ENCODE measurements around the gene PDZD4. TPM values are rescaled to one million over a fixed set of nuclear protein-coding genes. Genes with fewer than 3 reads are reported as not detected.

The PDZD4 gene
- polyA plus RNA-seq, 1 of the 3 experiments (the other 2 are of a cell fraction): 1.9 TPM

DNA sequence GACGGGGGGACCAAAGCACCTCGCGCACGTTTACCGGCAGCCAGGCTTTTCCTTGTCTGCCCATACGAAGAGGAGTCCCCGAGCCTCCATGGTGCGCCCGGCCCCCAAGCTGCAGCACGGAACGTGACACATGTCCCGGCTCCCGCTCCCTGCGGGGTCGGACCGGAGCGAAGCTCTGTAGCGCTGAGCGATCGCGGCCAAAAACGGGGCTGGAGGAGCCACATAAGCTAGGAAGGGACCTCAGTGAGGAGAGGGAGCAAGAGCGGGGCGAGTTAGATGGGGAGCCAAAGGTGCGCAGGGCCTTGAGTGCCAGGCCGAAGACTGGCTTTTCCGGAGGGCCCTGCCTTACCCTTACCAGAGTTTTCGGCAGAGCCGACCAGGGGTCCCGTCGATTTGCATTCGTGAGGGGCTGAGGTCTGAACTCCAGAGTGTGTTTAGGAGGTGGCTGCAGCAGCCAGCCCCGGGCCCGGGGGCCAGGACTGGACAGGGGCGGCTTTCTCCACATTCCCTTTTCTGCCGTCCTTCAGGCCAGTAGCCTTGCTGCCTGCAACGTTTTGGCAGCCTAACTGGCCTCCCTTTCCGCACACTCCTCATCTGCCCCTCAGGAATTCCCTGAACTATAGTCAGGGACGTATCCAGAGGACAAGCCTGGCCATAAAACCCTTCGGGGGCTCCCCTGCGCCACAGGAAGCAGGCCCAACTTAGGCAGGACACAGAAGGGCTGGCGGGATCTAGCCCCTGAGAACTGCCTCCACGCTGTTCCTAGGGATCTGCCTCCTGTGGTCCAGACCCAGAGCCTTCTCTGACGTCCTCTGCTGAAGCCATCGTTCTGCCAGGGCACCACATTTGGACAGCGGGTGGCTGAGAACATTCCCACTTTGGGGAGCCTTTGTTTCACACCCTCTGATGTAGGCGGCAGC lies 35.2 kb downstream of the PDZD4 start:
- TF ChIP-seq, protein P1, sequence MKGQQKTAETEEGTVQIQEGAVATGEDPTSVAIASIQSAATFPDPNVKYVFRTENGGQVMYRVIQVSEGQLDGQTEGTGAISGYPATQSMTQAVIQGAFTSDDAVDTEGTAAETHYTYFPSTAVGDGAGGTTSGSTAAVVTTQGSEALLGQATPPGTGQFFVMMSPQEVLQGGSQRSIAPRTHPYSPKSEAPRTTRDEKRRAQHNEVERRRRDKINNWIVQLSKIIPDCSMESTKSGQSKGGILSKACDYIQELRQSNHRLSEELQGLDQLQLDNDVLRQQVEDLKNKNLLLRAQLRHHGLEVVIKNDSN (IDR thresholded peaks at IDR 0.05; ENCODE audit: borderline replicate concordance, low read depth): no peak
- TF ChIP-seq FOXJ3 (CRISPR knock-in tag; IDR thresholded peaks at IDR 0.05) (no peak), TCF12 (IDR thresholded peaks at IDR 0.05) (no peak), NRF1 (IDR thresholded peaks at IDR 0.05; ENCODE audit: low read depth, low read length) (no peak), NFIC (IDR thresholded peaks at IDR 0.05; ENCODE audit: borderline replicate concordance) (no peak), TEAD4 (IDR thresholded peaks at IDR 0.05; ENCODE audit: borderline replicate concordance, insufficient read depth) (no peak), EP300 (IDR thresholded peaks at IDR 0.05; ENCODE audit: borderline replicate concordance in 1 of 2, low read depth in 1 of 2, low read length in 1 of 2) (no peak), RCOR1 (IDR thresholded peaks at IDR 0.05; ENCODE audit: low read length) (no peak), RXRA (IDR thresholded peaks at IDR 0.05; ENCODE audit: borderline replicate concordance, low read depth) (no peak)
- TF ChIP-seq, protein P2, sequence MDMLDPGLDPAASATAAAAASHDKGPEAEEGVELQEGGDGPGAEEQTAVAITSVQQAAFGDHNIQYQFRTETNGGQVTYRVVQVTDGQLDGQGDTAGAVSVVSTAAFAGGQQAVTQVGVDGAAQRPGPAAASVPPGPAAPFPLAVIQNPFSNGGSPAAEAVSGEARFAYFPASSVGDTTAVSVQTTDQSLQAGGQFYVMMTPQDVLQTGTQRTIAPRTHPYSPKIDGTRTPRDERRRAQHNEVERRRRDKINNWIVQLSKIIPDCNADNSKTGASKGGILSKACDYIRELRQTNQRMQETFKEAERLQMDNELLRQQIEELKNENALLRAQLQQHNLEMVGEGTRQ (IDR thresholded peaks at IDR 0.05; ENCODE audit: borderline replicate concordance, low read depth, low read length): no peak
- ChIA-PET POLR2A (interaction anchor here (1.0 to 2.1 kb wide), 5 partner anchors 24 to 176 kb away, joined by 3 to 14 read pairs (median 6); no protein-coding TSS in a partner anchor), CTCF (interaction anchor here (1.0 kb wide), 1 partner anchor 116 kb away, joined by 3 read pairs; no protein-coding TSS in a partner anchor)
- peak overlapping the region; percentile 58 to 67; a peak in 3 of 4 replicates for H3K27ac ChIP-seq (ENCODE audit: low read depth in 2 of 2, low read length in 1 of 2)
- H3K36me3 ChIP-seq (replicated peaks in 1 of 2; ENCODE audit: control insufficient read depth in 1 of 2, insufficient read depth in 2 of 2, low read length in 1 of 2): peaks cover 0 to 5% of the 10 kb centered on the region in 2 experiments
- no peaks in the 10 kb centered on the region for H3F3A ChIP-seq (replicated peaks; ENCODE audit: insufficient read depth)
- H3K4me1 ChIP-seq (ENCODE audit: control insufficient read depth in 1 of 2, insufficient read depth in 2 of 2, low read depth in 1 of 2, low read length in 1 of 2): peaks cover 5 to 27% of the 10 kb centered on the region in 2 experiments; a peak in 1 of 4 replicates
- H3K27me3 ChIP-seq (ENCODE audit: insufficient read depth): peaks cover 14% of the 10 kb centered on the region; the same call in 1 of the 2 replicates
- 0 out of 2 replicates have a peak, but pooled peaks cover 12% of the 10 kb centered on the region for H4K20me1 ChIP-seq (ENCODE audit: insufficient read depth)
- no peaks in the 10 kb centered on the region for H3K9me3 ChIP-seq
- H3K4me2 ChIP-seq: peak overlapping the region; percentile 82
- 13% methylated on average over 13 of the region's 47 CpGs for WGBS (ENCODE audit: low lambda C conversion rate)
- H2AFZ ChIP-seq (ENCODE audit: low read depth): 0 out of 2 replicates have a peak overlapping the region, but pooled peaks have one; percentile 35
- H3K79me2 ChIP-seq (ENCODE audit: insufficient read depth): peaks cover 51% of the 10 kb centered on the region
- no peaks in the 10 kb centered on the region for H3K9me2 ChIP-seq
- H3K9ac ChIP-seq: peak overlapping the region; percentile 73
- peak overlapping the region; percentile 67 to 76 for H3K4me3 ChIP-seq (ENCODE audit: low read depth in 2 of 2, low read length in 1 of 2)
- DNase-seq: no peak

DNA sequence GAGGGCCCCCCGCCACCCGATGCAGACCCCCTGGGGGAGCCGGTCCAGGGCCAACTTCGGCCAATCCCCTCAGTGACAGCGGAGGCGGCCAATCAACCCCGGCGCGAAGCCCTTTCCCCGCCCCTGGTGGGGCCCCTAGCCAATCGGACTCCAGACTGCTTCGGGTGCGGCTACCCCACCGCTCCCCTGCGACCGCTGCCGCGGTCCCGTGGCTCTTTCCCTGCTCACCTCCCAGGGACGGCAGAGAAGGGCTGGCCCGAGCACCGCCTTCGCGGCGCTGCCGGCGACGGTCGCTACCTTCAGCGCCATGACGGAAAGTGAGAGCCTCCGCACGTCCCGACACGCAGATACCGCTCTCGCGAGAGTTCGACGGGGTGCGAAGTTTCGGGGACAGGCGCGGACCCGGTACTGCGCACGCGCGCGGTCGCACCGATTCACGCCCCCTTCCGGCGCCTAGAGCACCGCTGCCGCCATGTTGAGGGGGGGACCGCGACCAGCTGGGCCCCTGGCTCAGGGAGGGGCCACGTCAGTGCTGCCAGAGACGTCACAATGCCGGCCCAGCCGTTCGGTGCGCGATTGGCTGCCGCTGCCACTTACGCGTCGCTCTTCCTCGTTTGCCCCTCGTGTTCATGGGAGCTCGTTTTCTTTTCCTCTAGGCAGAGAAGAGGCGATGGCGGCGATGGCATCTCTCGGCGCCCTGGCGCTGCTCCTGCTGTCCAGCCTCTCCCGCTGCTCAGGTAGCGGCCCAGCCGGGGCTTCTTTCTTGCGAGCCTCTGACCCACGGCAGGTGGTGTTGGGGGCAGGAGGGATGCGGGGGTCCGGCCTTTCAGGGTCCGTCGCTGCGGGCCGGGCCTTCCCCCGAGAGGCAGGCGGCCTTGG lies 36.1 kb downstream of the PDZD4 start, which contains the start of the genes IDH3G and SSR4:
Gene IDH3G (minus strand): TSS at position 358 of the 879 bp plus-strand sequence. CDS start 49 bp downstream, at position 309.
Gene SSR4 (plus strand): TSS at position 651 of the 879 bp plus-strand sequence. CDS start 20 bp downstream, at position 671.
- Histone ChIP-seq H3K27me3 (ENCODE audit: insufficient read depth) (peaks cover 14% of the 10 kb centered on the region; the same call in 1 of the 2 replicates), H4K20me1 (ENCODE audit: insufficient read depth) (0 out of 2 replicates have a peak, but pooled peaks cover 12% of the 10 kb centered on the region), H3K4me2 (peak within 1 kb of the TSS; percentile 88), H3K4me1 (ENCODE audit: control insufficient read depth in 1 of 2, insufficient read depth in 2 of 2, low read depth in 1 of 2, low read length in 1 of 2) (peaks cover 5 to 27% of the 10 kb centered on the region in 2 experiments; a peak in 1 of 4 replicates), H3K9ac (peak within 1 kb of the TSS; percentile 90), H3F3A (replicated peaks; ENCODE audit: insufficient read depth) (no peaks in the 10 kb centered on the region), H3K27ac (ENCODE audit: low read depth in 2 of 2, low read length in 1 of 2) (peak within 1 kb of the TSS; percentile 80 to 84), H2AFZ (ENCODE audit: low read depth) (peak within 1 kb of the TSS; percentile 46; the same call in 1 of the 2 replicates), H3K9me2 (no peaks in the 10 kb centered on the region), H3K9me3 (no peaks in the 10 kb centered on the region), H3K36me3 (replicated peaks in 1 of 2; ENCODE audit: control insufficient read depth in 1 of 2, insufficient read depth in 2 of 2, low read length in 1 of 2) (peaks cover 0 to 5% of the 10 kb centered on the region in 2 experiments), H3K79me2 (ENCODE audit: insufficient read depth) (peaks cover 51% of the 10 kb centered on the region), H3K4me3 (ENCODE audit: low read depth in 2 of 2, low read length in 1 of 2) (peak within 1 kb of the TSS; percentile 67 to 76)
- DNase-seq: peak; percentile 97
- POLR2A ChIA-PET: interaction anchor here (0.6 to 2.1 kb wide), 7 partner anchors 24 to 177 kb away, joined by 3 to 14 read pairs (median 5); no protein-coding TSS in a partner anchor
- 27% methylated on average over 12 of the region's 92 CpGs for WGBS (ENCODE audit: low lambda C conversion rate)
- CTCF ChIA-PET: interaction anchor here (1.0 kb wide), 1 partner anchor 116 kb away, joined by 3 read pairs; no protein-coding TSS in a partner anchor
- TF ChIP-seq, protein P3, sequence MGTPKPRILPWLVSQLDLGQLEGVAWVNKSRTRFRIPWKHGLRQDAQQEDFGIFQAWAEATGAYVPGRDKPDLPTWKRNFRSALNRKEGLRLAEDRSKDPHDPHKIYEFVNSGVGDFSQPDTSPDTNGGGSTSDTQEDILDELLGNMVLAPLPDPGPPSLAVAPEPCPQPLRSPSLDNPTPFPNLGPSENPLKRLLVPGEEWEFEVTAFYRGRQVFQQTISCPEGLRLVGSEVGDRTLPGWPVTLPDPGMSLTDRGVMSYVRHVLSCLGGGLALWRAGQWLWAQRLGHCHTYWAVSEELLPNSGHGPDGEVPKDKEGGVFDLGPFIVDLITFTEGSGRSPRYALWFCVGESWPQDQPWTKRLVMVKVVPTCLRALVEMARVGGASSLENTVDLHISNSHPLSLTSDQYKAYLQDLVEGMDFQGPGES (IDR thresholded peaks at IDR 0.05; ENCODE audit: low read depth, low read length): peak; percentile 37; the same call in 1 of the 2 replicates
- TF ChIP-seq NRF1 (IDR thresholded peaks at IDR 0.05; ENCODE audit: low read depth, low read length) (peak; percentile 71), MXI1 (IDR thresholded peaks at IDR 0.05; ENCODE audit: low read depth, low read length) (peak; percentile 39; the same call in 1 of the 2 replicates), POLR2AphosphoS5 (IDR thresholded peaks at IDR 0.05; ENCODE audit: low read depth, low read length) (peak; percentile 69), YY1 (IDR thresholded peaks at IDR 0.05; ENCODE audit: low read depth) (peak; percentile 87), ELF1 (IDR thresholded peaks at IDR 0.05) (peak; percentile 71; the same call in 1 of the 2 replicates), RCOR1 (IDR thresholded peaks at IDR 0.05; ENCODE audit: low read length) (no peak), GABPA (IDR thresholded peaks at IDR 0.05; ENCODE audit: low read depth) (peak; percentile 44; the same call in 1 of the 2 replicates), EZH2phosphoT487 (IDR thresholded peaks at IDR 0.05; ENCODE audit: borderline replicate concordance, low read depth) (no peak), TAF1 (IDR thresholded peaks at IDR 0.05; ENCODE audit: borderline replicate concordance, low read depth, low read length) (peak; percentile 34; the same call in 1 of the 2 replicates), CHD2 (IDR thresholded peaks at IDR 0.05; ENCODE audit: low read length, partially characterized antibody) (peak; percentile 99)
- TF ChIP-seq, protein P4, sequence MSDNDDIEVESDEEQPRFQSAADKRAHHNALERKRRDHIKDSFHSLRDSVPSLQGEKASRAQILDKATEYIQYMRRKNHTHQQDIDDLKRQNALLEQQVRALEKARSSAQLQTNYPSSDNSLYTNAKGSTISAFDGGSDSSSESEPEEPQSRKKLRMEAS (IDR thresholded peaks at IDR 0.05; ENCODE audit: low read depth): peak; percentile 94
